SU-DHL-6 (cell line): Measurements from ENCODE around the gene CAAP1.

ENCODE experiments used
- EZH2phosphoT487 ChIP-seq: fragments of 200-600 bp; sonication (generic), shearing (Covaris generic); conservative IDR thresholded peaks from 2 replicates; pipeline ENCODE4 v1.6.1; 2018; ENCODE audit warnings: mild to moderate bottlenecking, antibody characterized with exemption, low read length, moderate library complexity, mixed read lengths
- TF ChIP-seq, protein P1 (sequence below): fragments of 200-600 bp; sonication (generic); IDR thresholded peaks from one replicate; pipeline ENCODE4 v1.5.1; 2017; ENCODE audit warnings: antibody characterized with exemption, mild to moderate bottlenecking, low read length, moderate library complexity; ENCODE audit not compliant: insufficient read depth, poor library complexity, severe bottlenecking

DNA sequence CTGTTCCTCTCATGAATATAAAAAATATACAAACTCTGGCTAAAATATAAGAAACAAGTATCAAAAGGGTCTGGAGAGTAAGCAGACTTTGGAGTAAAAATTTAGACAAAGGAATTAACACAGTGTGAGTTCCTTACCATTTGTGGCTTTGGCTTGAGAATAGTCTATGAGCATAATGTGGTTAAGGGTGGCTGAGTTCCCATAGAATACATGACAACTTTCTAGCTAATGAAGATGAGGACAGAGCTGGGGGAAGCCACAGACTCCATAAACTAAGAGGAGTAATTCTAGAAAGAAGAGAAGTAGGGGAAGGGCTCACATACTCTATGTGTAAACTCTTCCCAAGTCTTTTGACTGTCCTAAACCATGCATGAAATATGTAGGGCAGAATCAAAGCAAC is 79.4 kb downstream of the CAAP1 start:
- TF ChIP-seq, protein P1, sequence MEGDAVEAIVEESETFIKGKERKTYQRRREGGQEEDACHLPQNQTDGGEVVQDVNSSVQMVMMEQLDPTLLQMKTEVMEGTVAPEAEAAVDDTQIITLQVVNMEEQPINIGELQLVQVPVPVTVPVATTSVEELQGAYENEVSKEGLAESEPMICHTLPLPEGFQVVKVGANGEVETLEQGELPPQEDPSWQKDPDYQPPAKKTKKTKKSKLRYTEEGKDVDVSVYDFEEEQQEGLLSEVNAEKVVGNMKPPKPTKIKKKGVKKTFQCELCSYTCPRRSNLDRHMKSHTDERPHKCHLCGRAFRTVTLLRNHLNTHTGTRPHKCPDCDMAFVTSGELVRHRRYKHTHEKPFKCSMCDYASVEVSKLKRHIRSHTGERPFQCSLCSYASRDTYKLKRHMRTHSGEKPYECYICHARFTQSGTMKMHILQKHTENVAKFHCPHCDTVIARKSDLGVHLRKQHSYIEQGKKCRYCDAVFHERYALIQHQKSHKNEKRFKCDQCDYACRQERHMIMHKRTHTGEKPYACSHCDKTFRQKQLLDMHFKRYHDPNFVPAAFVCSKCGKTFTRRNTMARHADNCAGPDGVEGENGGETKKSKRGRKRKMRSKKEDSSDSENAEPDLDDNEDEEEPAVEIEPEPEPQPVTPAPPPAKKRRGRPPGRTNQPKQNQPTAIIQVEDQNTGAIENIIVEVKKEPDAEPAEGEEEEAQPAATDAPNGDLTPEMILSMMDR: no peak
- no peak for TF ChIP-seq EZH2phosphoT487
